ENCODE results near the gene ACRBP. TPM values are rescaled to one million over a fixed set of nuclear protein-coding genes. Genes with fewer than 3 reads are reported as not detected.

The ACRBP gene
- total RNA-seq, 1 donor from 2014 or later: 0.54 TPM

- Histone ChIP-seq H3K4me1 (ENCODE audit: insufficient read depth, low read length) (no peaks in the 10 kb centered on the region), H3K4me2 (ENCODE audit: low read length) (no peak overlapping the region), H3K4me3 (ENCODE audit: insufficient read depth, low read depth, low read length) (no peak overlapping the region), H3K9me3 (ENCODE audit: insufficient read depth, low read depth, low read length) (no peaks in the 10 kb centered on the region), H3K9ac (ENCODE audit: low read length) (no peak overlapping the region), H3K79me2 (ENCODE audit: insufficient read depth, low read length) (peaks cover 7% of the 10 kb centered on the region), H3K27me3 (ENCODE audit: insufficient read depth, low read length) (no peaks in the 10 kb centered on the region), H4K20me1 (ENCODE audit: insufficient read depth, low read length) (no peaks in the 10 kb centered on the region), H3K36me3 (ENCODE audit: insufficient read depth, low read length) (peaks cover 26% of the 10 kb centered on the region), H3K27ac (ENCODE audit: low read depth, low read length) (no peak overlapping the region), H2AFZ (ENCODE audit: low read depth, low read length) (no peak overlapping the region)
- Mint-ChIP-seq H3K27ac (ENCODE audit: unreplicated experiment) (no peak overlapping the region), H3K36me3 (ENCODE audit: low read depth, unreplicated experiment) (peaks cover 44% of the 10 kb centered on the region), H3K27me3 (ENCODE audit: low read depth, unreplicated experiment) (no peaks in the 10 kb centered on the region), H3K4me1 (ENCODE audit: low read depth, unreplicated experiment) (no peaks in the 10 kb centered on the region), H3K9me3 (ENCODE audit: unreplicated experiment) (no peaks in the 10 kb centered on the region), H3K4me3 (ENCODE audit: unreplicated experiment) (peak overlapping the region; percentile 69)
- TF ChIP-seq CTCF (IDR thresholded peaks at IDR 0.05; ENCODE audit: insufficient read depth, low read depth, low read length) (no peak), EZH2 (IDR thresholded peaks at IDR 0.05; ENCODE audit: insufficient read depth, low read length) (no peak)
- DNase-seq (ENCODE audit: low read depth) (no peak), FAIRE-seq (no peak)
Measured at GRCh38 chr12:6653987-6654386, 6.8 kb upstream of the ACRBP start.

- no peak for TF ChIP-seq EZH2 (IDR thresholded peaks at IDR 0.05; ENCODE audit: insufficient read depth, low read length)
- no peak for TF ChIP-seq CTCF (IDR thresholded peaks at IDR 0.05; ENCODE audit: insufficient read depth, low read depth, low read length)
- peaks cover 42% of the 10 kb centered on the region for H3K36me3 Mint-ChIP-seq (ENCODE audit: low read depth, unreplicated experiment)
- FAIRE-seq (no peak), DNase-seq (ENCODE audit: low read depth) (no peak)
- H3K4me2 ChIP-seq (ENCODE audit: low read length): no peak overlapping the region
- no peaks in the 10 kb centered on the region for H3K4me1 Mint-ChIP-seq (ENCODE audit: low read depth, unreplicated experiment)
- H3K4me3 ChIP-seq (ENCODE audit: insufficient read depth, low read depth, low read length): no peak overlapping the region
- no peak overlapping the region for H3K27ac ChIP-seq (ENCODE audit: low read depth, low read length)
- H3K36me3 ChIP-seq (ENCODE audit: insufficient read depth, low read length): peaks cover 26% of the 10 kb centered on the region
- H3K27me3 ChIP-seq (ENCODE audit: insufficient read depth, low read length): no peaks in the 10 kb centered on the region
- H4K20me1 ChIP-seq (ENCODE audit: insufficient read depth, low read length): no peaks in the 10 kb centered on the region
- H3K79me2 ChIP-seq (ENCODE audit: insufficient read depth, low read length): peaks cover under 1% of the 10 kb centered on the region
- H3K27me3 Mint-ChIP-seq (ENCODE audit: low read depth, unreplicated experiment): no peaks in the 10 kb centered on the region
- no peak overlapping the region for H3K9ac ChIP-seq (ENCODE audit: low read length)
- no peak overlapping the region for H3K27ac Mint-ChIP-seq (ENCODE audit: unreplicated experiment)
- no peak overlapping the region for H3K4me3 Mint-ChIP-seq (ENCODE audit: unreplicated experiment)
- H2AFZ ChIP-seq (ENCODE audit: low read depth, low read length): no peak overlapping the region
- H3K9me3 ChIP-seq (ENCODE audit: insufficient read depth, low read depth, low read length): no peaks in the 10 kb centered on the region
- H3K4me1 ChIP-seq (ENCODE audit: insufficient read depth, low read length): no peaks in the 10 kb centered on the region
- peaks cover 1% of the 10 kb centered on the region for H3K9me3 Mint-ChIP-seq (ENCODE audit: unreplicated experiment)
Measured at GRCh38 chr12:6653342-6653741, 6.1 kb upstream of the ACRBP start.

DNA sequence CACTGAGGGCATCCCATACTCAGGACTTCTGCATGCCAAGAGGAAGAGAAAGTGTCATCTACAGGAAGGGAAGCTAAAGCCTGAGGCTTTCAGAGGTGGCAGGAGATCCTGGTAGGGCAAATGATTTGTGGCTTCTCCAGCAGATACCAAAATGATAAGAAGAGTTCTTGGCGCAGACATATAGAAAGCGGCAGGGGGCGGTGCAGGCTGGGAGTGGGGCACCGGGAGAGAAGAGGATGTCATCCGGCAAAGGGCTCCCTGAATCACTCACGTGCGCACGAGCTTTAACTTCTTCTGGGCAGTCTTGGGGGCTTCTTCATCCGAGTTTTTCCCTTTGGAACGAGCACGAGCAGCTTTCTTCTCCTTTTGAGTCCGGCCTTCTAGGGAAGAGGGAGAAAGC lies 5.2 kb upstream of the ACRBP start:
- no peaks in the 10 kb centered on the region for H4K20me1 ChIP-seq (ENCODE audit: insufficient read depth, low read length)
- H3K79me2 ChIP-seq (ENCODE audit: insufficient read depth, low read length): no peaks in the 10 kb centered on the region
- H3K36me3 Mint-ChIP-seq (ENCODE audit: low read depth, unreplicated experiment): peaks cover 44% of the 10 kb centered on the region
- H3K4me1 ChIP-seq (ENCODE audit: insufficient read depth, low read length): peaks cover under 1% of the 10 kb centered on the region
- no peak overlapping the region for H3K27ac Mint-ChIP-seq (ENCODE audit: unreplicated experiment)
- no peak overlapping the region for H2AFZ ChIP-seq (ENCODE audit: low read depth, low read length)
- H3K4me1 Mint-ChIP-seq (ENCODE audit: low read depth, unreplicated experiment): no peaks in the 10 kb centered on the region
- TF ChIP-seq EZH2 (IDR thresholded peaks at IDR 0.05; ENCODE audit: insufficient read depth, low read length): no peak
- no peak for TF ChIP-seq CTCF (IDR thresholded peaks at IDR 0.05; ENCODE audit: insufficient read depth, low read depth, low read length)
- FAIRE-seq: no peak
- no peaks in the 10 kb centered on the region for H3K27me3 ChIP-seq (ENCODE audit: insufficient read depth, low read length)
- no peak overlapping the region for H3K4me2 ChIP-seq (ENCODE audit: low read length)
- H3K27ac ChIP-seq (ENCODE audit: low read depth, low read length): no peak overlapping the region
- H3K9me3 Mint-ChIP-seq (ENCODE audit: unreplicated experiment): peaks cover 10% of the 10 kb centered on the region
- no peak overlapping the region for H3K9ac ChIP-seq (ENCODE audit: low read length)
- no peak for DNase-seq (ENCODE audit: low read depth)
- no peaks in the 10 kb centered on the region for H3K9me3 ChIP-seq (ENCODE audit: insufficient read depth, low read depth, low read length)
- H3K4me3 Mint-ChIP-seq (ENCODE audit: unreplicated experiment): peak overlapping the region; percentile 4
- no peak overlapping the region for H3K4me3 ChIP-seq (ENCODE audit: insufficient read depth, low read depth, low read length)
- H3K27me3 Mint-ChIP-seq (ENCODE audit: low read depth, unreplicated experiment): no peaks in the 10 kb centered on the region
- peaks cover 26% of the 10 kb centered on the region for H3K36me3 ChIP-seq (ENCODE audit: insufficient read depth, low read length)
